Breast epithelium (tissue), 4 donors: ENCODE results near the gene NFAM1. TPM values are rescaled to one million over a fixed set of nuclear protein-coding genes. Genes with fewer than 3 reads are reported as not detected.

Source experiments
- DNase-seq, 2 donors: peaks; one replicate each; pipeline ENCODE4 v3.0.0-alpha.2; 2019; ENCODE audit warnings: low spot score in 2 of 2
- H3K27ac ChIP-seq, 2 donors: fragments of 200-600 bp; sonication (generic) in 1 of 2; one replicate each; pipeline ENCODE4 v1.5.1; 2016 to 2019; ENCODE audit warnings: mild to moderate bottlenecking in 1 of 2
- H3K27me3 ChIP-seq, 2 donors: fragments of 200-600 bp; sonication (generic) in 1 of 2; one replicate each; pipeline versions ENCODE4 v1.5.1 to v1.6.0; 2017 to 2019; ENCODE audit warnings: control low read depth in 1 of 2, mild to moderate bottlenecking in 1 of 2
- H3K36me3 ChIP-seq: fragments of 200-600 bp; one replicate; pipeline ENCODE4 v1.5.1; 2019
- H3K4me1 ChIP-seq, 2 donors: fragments of 200-600 bp; sonication (generic); one replicate each; pipeline ENCODE4 v1.5.1; 2016 to 2019; ENCODE audit warnings: control low read depth in 1 of 2
- H3K4me3 ChIP-seq, 3 donors: fragments of 200-600 bp; sonication (generic); 1 replicate in 2 of 3; 2 replicates in 1 of 3; pipeline ENCODE4 v1.5.1; 2016 to 2019; ENCODE audit warnings: mild to moderate bottlenecking in 3 of 3, moderate library complexity in 2 of 3
- H3K9me3 ChIP-seq, 2 donors: fragments of 200-600 bp; sonication (generic) in 1 of 2; one replicate each; pipeline ENCODE4 v1.5.1; 2016 to 2019; ENCODE audit warnings: control low read depth in 1 of 2
- CTCF ChIP-seq, 3 donors: fragments of 450-650 bp; IDR thresholded peaks; one replicate each; pipeline ENCODE4 v1.5.1; 2016 to 2017; ENCODE audit warnings: antibody characterized with exemption in 3 of 3, mild to moderate bottlenecking in 3 of 3, moderate library complexity in 3 of 3
- POLR2A ChIP-seq: fragments of 450-650 bp; IDR thresholded peaks from one replicate; pipeline ENCODE4 v1.6.1; 2016; ENCODE audit warnings: antibody characterized with exemption, mild to moderate bottlenecking, moderate library complexity
- POLR2AphosphoS5 ChIP-seq, 3 donors: sonication (generic); formaldehyde crosslinking; IDR thresholded peaks; one replicate each; pipeline ENCODE4 v1.6.1; 2017; ENCODE audit warnings: antibody characterized with exemption in 3 of 3
- intact Hi-C: fragments of 100-400 bp; cut with DNase I; formaldehyde crosslinking; loops from one replicate; pipeline ENCODE4 v1.15.1; 2023; ENCODE audit warnings: low total_unique reads
- total RNA-seq, 3 donors: library from RNA; depleted of rRNA; stranded (reverse); fragments of >200 nt; gene quantifications; one replicate each; pipeline ENCODE4 v1.1.0, GENCODE V29; 2016

The NFAM1 gene
- total RNA-seq, 3 donors from 2014 or later, result 0.66 to 4.3 (median 1.5) TPM

- H3K27me3 ChIP-seq, result no peaks in the 10 kb centered on the region
- H3K27ac ChIP-seq, result peak overlapping the region; percentile 65 to 85
- TF ChIP-seq POLR2AphosphoS5 (IDR thresholded peaks at IDR 0.05) (no peak), POLR2A (no peak), CTCF (IDR thresholded peaks at IDR 0.05) (no peak)
- peak overlapping the region; percentile 32 to 69 (median 46) for H3K4me3 ChIP-seq
- H3K4me1 ChIP-seq, result peaks cover 0 to 5% of the 10 kb centered on the region in 2 donors
- intact Hi-C loops, result no loop called here
- no peak for DNase-seq
- no peaks in the 10 kb centered on the region for H3K9me3 ChIP-seq
- no peaks in the 10 kb centered on the region for H3K36me3 ChIP-seq
Measured at GRCh38 chr22:42344361-42344905, 87.8 kb downstream of the NFAM1 start.

- intact Hi-C loops, result no loop called here
- Histone ChIP-seq H3K36me3 (no peaks in the 10 kb centered on the region), H3K27me3 (no peaks in the 10 kb centered on the region), H3K4me3 (peak overlapping the region; percentile 32 to 69 (median 54)), H3K27ac (peak overlapping the region; percentile 65 to 85), H3K9me3 (no peaks in the 10 kb centered on the region), H3K4me1 (peaks cover 0 to 5% of the 10 kb centered on the region in 2 donors)
- TF ChIP-seq POLR2AphosphoS5 (IDR thresholded peaks at IDR 0.05) (no peak), CTCF (IDR thresholded peaks at IDR 0.05) (no peak), POLR2A (no peak)
- DNase-seq, result no peak
Measured at GRCh38 chr22:42343531-42344081, 88.6 kb downstream of the NFAM1 start.

- Histone ChIP-seq H3K27me3 (no peaks in the 10 kb centered on the region), H3K4me3 (peak overlapping the region; percentile 27 to 69 (median 54)), H3K27ac (no peak overlapping the region), H3K9me3 (no peaks in the 10 kb centered on the region), H3K4me1 (peaks cover 0 to 5% of the 10 kb centered on the region in 2 donors), H3K36me3 (no peaks in the 10 kb centered on the region)
- DNase-seq, result no peak
- TF ChIP-seq CTCF (IDR thresholded peaks at IDR 0.05), result no peak
- TF ChIP-seq POLR2A, result no peak
- no peak for TF ChIP-seq POLR2AphosphoS5 (IDR thresholded peaks at IDR 0.05)
- intact Hi-C loops, result no loop called here
Measured at GRCh38 chr22:42343121-42343454, 89.1 kb downstream of the NFAM1 start.

- Histone ChIP-seq H3K4me3 (peak overlapping the region in 2 of 3 donors; percentile 54 to 69), H3K27me3 (no peaks in the 10 kb centered on the region), H3K9me3 (no peaks in the 10 kb centered on the region), H3K27ac (no peak overlapping the region), H3K4me1 (peaks cover 0 to 5% of the 10 kb centered on the region in 2 donors), H3K36me3 (no peaks in the 10 kb centered on the region)
- intact Hi-C loops, result no loop called here
- DNase-seq, result no peak
- TF ChIP-seq POLR2AphosphoS5 (IDR thresholded peaks at IDR 0.05) (no peak), CTCF (IDR thresholded peaks at IDR 0.05) (no peak), POLR2A (no peak)
Measured at GRCh38 chr22:42342426-42343120, 89.6 kb downstream of the NFAM1 start.

GRCh38 chr22:42341779-42342178 lies 90.4 kb downstream of the NFAM1 start:
- H3K4me1 ChIP-seq, result peaks cover 0 to 5% of the 10 kb centered on the region in 2 donors
- no peaks in the 10 kb centered on the region for H3K27me3 ChIP-seq
- H3K9me3 ChIP-seq, result no peaks in the 10 kb centered on the region
- no peak for DNase-seq
- H3K36me3 ChIP-seq, result no peaks in the 10 kb centered on the region
- no peak overlapping the region for H3K27ac ChIP-seq
- intact Hi-C loops, result no loop called here
- no peak overlapping the region for H3K4me3 ChIP-seq
- no peak for TF ChIP-seq CTCF (IDR thresholded peaks at IDR 0.05)
- no peak for TF ChIP-seq POLR2AphosphoS5 (IDR thresholded peaks at IDR 0.05)
- no peak for TF ChIP-seq POLR2A
